Left colon (tissue), 2 donors: ENCODE data around the gene OSM. TPM values are rescaled to one million over a fixed set of nuclear protein-coding genes. Genes with fewer than 3 reads are reported as not detected.

Experiments
- ATAC-seq: fragments of 200-7000 bp; cut with Tn5 transposase; one replicate; pipeline ENCODE4 v1.9.1; 2020; ENCODE audit warnings: mild to moderate bottlenecking, moderate library complexity
- DNase-seq, 2 donors: peaks; one replicate each; pipeline ENCODE4 v3.0.0-alpha.2; 2020
- intact Hi-C, 2 donors: fragments of 100-400 bp; cut with DNase I in 1 of 2; cut with micrococcal nuclease in 1 of 2; formaldehyde crosslinking; loops; one replicate each; pipeline versions ENCODE4 v1.11.2 to v1.14.0; 2022; cut with DNase I, micrococcal nuclease
- total RNA-seq, 2 donors: library from RNA; stranded (reverse); fragmentation: NEBNext Ultra II Directional; extraction: Animal tissue kit (Norgen Biotek cat#: 25700); gene quantifications; one replicate each; pipeline ENCODE4 v1.2.1, GENCODE V29; 2021
- donor health status: DM: no; HTN: no; CAD: no.
- donor health status: DM: yes; HTN: yes; CAD: no.

The OSM gene
- total RNA-seq, 2 donors from 2014 or later = 0.20 TPM; not detected in 1

DNA sequence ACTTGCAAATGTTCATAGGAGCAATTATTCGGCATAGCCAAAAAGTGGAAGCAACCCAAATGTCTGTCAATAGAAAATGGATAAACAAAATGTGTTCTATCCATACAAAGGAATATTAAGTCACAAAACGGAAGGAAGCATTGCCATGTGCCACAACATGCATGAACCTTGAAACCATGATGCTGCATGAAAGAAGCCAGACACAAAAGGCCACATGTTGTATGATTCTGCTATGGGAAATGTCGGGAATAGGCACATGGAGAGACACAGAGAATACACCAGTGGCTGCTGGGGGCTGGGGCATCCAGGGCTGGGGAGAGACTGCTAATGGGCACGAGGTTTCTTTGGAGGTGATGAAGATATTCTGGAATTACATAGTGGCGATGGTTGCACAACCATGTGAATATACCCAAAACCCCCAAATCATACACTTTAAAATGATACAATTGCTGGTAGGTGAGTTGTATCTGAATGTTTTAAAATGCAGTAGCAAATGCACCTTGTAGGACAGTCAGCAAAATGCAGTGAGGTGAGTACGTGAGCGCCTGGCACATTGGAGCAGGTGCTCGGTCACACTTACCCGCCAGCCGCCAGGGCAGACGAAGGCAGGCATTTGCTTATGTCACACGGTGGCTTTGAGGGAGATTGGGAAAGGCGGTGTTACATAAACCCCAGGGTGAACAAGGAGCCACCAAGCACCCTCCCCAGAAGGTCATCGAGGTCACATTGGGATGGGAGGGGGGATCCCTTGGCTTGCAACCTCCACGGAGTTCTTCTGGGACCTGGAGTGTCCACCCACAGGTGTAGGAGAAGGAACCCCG lies 6.3 kb upstream of the OSM start:
- intact Hi-C loops = no loop called here
- ATAC-seq (no peak), DNase-seq (no peak)

GRCh38 chr22:30270832-30271231 lies 4.2 kb upstream of the OSM start:
- ATAC-seq (peak; percentile 20), DNase-seq (peak; percentile 36 to 74)
- intact Hi-C loops = no loop called here

DNA sequence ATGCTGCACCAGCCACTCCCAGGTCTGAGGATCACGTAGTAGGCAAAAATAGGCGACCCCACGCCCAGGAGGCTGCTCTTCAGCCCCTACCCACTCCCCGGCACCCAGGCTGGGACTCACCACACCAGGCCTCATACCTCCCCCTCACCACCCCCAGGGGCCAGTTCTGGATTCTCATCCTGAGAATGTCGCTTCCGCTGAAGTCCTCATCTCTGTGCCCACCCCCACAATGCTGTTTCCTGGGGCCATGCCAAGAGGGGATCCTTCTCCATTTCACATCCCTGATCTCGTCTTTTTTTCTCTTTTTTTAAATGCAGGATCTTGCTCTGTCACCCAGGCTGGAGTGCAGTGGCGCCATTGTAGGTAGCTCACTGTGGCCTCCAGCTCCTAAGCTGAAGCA lies 1.7 kb upstream of the OSM start:
- ATAC-seq = no peak
- intact Hi-C loops = no loop called here
- no peak for DNase-seq

DNA sequence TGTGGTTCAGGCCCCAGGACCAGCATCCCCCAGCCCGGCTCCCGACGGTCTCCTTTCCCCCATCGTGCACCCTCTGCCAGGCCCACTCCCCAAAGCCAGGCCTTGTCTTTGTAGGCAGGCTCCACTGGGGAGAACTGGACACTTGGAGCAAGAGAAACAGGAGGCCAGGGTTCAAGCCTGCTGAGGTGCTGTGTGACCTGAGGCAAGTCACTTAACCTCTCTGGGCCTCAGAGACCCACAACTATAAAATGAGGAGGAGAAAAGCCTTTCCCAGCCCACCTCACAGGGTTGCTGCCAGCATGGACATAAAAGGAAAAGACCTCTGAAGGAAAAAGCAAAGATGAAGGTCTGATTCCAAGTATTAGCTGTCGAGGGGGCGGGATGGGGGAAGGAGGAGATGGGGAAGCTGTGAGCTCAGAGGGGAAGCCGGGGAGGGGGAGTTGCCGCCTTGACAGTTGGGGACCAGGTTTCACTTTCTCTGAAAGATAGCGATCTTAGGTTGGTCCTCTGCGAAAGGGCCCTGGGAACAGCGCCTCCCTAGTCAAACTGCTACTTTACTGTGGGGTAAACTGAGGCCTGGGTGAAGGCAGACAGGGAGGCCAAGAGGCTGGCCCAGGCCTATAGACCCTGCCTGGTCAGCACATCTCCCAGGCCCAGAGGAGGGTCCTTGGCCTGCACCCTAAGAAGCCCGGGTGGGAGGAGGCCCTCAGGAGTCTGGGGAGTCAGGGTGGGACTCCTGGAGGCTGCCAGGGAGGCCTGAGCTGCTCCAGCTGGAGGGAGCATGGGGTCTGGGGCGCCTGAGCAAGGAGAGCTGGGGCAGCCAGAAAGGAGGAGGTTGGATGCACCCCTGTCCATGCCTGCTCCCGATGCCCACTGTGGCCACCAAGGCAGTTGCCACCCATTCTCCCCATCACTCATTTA lies 991 bp upstream of the OSM start:
- intact Hi-C loops = no loop called here
- peak in 1 of 2 donors; percentile 53 for DNase-seq
- ATAC-seq = no peak

- DNase-seq (peak; percentile 61 to 70), ATAC-seq (peak; percentile 31)
- intact Hi-C loops = no loop called here
These were observed 717 bp downstream of the OSM start for GRCh38 chr22:30265823-30266444.

GRCh38 chr22:30265131-30265720 lies 1.4 kb downstream of the OSM start:
- DNase-seq = no peak

GRCh38 chr22:30263883-30264282 lies 2.8 kb downstream of the OSM start:
- intact Hi-C loops = loop anchor here (5.0 kb wide), 1 partner anchor 123 kb away; the partner anchor contains the start of gene RNF215 (in 2 of the 2)
- DNase-seq (no peak), ATAC-seq (no peak)

More at GRCh38 chr22:30265131-30265720, 1.4 kb downstream of the OSM start:
- no peak for ATAC-seq
- intact Hi-C loops = no loop called here

- intact Hi-C loops = loop anchor here (5.0 kb wide), 1 partner anchor 124 kb away; the partner anchor contains the start of gene RNF215 (in 2 of the 2)
- ATAC-seq (peak; percentile 29), DNase-seq (peak; percentile 59 to 85)
These were observed 3.5 kb downstream of the OSM start for GRCh38 chr22:30262917-30263741.

GRCh38 chr22:30262112-30262511 lies 4.5 kb downstream of the OSM start:
- intact Hi-C loops = loop anchor here (5.0 kb wide), 1 partner anchor 125 kb away; the partner anchor contains the start of gene RNF215 (in 2 of the 2)
- ATAC-seq = no peak
- DNase-seq = no peak

GRCh38 chr22:30261134-30261533 lies 5.5 kb downstream of the OSM start:
- intact Hi-C loops = loop anchor here (5.0 kb wide), 1 partner anchor 126 kb away; the partner anchor contains the start of gene RNF215 (in 2 of the 2)
- ATAC-seq = no peak
- no peak for DNase-seq

GRCh38 chr22:30260682-30261081 lies 6.0 kb downstream of the OSM start:
- DNase-seq (no peak), ATAC-seq (no peak)
- intact Hi-C loops = loop anchor here (5.0 kb wide), 1 partner anchor 127 kb away; the partner anchor contains the start of gene RNF215 (in 2 of the 2)

DNA sequence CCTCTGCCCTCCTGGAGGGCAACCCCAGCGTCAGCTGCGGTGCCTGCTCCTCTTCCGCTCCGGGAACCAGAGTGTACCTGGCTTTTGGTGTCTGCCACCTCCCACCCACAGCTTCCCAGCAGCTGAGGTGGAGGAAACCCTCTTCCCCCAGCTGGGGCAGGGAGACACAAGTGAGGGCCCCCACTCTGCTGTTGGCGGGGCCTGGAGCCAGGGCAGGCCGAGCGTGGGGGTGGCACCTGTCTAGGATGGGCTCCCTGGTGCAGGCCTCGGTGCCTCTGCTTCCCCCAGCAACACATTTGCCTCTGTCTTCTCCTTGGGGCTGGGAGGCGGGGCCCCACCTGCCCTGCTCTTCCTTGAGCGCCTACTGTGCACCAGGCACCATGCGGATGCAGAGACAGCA lies 6.4 kb downstream of the OSM start:
- ATAC-seq (no peak), DNase-seq (no peak)
- intact Hi-C loops = loop anchor here (5.0 kb wide), 1 partner anchor 127 kb away; the partner anchor contains the start of gene RNF215 (in 2 of the 2)

DNA sequence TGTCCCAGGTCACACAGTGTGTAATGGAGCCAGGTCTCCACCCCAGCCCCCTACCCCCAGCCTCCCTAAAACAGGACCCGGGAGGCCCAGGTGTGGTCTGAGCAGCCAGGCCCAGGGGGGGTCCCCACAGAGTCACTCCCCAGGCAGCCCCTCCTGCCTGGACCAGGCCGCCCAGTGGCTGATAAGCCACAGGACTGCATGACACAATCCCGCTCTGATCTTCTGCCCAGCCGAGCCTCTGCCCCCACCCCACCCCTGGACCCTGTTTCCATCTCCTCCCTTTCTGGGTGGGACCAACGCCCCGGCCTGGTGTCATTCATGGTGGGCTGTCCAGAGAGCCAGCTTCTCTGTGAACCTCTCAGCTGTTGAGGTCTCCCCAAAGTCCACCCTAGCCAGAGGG lies 12.3 kb downstream of the OSM start:
- DNase-seq (peak in 1 of 2 donors; percentile 11), ATAC-seq (no peak)
- intact Hi-C loops = loop anchor here in 1 of 2 donors (2.0 kb wide), 1 partner anchor 146 kb away; no protein-coding TSS in a partner anchor

DNA sequence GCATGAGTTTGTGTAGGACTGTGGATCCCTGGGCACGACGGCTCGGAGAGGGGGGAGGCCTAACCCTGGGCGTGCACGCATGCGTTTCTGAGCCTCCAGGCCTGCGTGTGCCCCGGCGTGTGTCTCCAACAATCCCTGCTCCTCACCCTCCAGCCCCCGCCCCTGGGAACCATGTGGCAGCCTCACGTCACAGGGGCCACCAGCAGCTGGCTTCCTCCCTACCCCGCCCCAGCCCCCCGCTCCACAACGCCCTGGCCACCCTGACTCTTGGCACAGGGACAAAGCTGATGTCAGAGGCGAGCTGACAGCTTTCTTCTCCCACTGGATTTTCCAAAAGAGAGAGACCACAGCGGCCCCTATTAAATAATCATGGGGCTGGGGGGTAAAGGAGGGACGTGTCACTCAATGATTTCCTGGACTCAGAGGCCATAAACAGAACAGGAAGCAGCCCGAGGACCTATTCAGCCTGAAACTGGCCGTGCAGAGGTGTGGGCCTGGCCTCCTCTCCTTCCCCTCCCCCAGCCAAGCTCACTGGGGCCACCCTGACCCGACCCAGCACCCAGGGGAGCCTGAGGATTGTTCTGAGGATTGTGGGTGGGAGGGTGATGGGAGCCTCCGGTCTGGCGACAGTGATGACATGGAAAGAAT lies 13.3 kb downstream of the OSM start:
- peak; percentile 81 to 87 for DNase-seq
- intact Hi-C loops = no loop called here
- peak; percentile 26 for ATAC-seq

DNA sequence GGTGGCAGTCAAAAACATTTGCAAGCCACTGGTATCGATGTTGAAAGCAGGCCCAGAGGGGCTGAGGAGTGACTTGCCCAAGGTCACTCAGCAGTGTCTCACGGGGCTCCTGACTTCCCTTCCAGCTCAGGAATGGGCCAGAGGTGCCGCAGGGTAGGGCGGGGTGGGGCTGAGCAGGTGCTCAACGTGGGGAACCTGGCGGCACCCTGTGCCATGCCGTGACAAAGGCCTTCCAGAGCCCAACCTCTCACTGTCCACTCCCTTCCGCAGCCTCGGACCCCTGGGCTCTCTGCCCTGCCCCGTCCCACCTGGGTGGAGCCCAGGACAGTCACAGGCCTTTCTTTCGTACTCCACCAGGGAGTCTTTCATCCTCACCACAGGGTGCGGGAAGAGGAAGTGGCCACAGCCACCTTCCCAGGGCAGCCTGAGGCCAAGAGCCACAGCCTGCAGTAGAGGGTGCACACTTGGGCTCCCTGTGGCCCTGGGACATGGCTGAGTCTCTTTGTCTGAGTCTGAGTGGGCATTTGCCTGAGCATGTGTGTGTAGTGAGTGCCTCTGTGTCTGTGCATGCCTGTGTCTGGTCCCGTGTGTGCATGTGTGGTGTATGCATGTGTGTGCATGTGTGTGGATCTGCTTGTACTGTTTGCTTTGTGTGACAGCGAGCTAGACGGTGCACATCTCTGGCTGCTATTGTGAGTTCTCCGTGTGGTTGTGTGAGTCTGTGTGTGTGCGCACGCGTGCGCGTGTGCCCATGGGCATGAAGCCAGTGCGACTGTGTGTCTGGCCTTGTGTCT lies 14.0 kb downstream of the OSM start:
- ATAC-seq = peak; percentile 55
- intact Hi-C loops = no loop called here
- peak; percentile 76 to 82 for DNase-seq

GRCh38 chr22:30251711-30252110 lies 14.9 kb downstream of the OSM start:
- ATAC-seq (no peak), DNase-seq (peak in 1 of 2 donors; percentile 14)
- intact Hi-C loops = no loop called here
